GM18505 (cell line): ENCODE data around the gene RANBP1.

Experiments used
- ATAC-seq: cut with Tn5 transposase; IDR thresholded peaks from one replicate; pipeline ENCODE4 v1.9.1; 2021; ENCODE audit not compliant: unreplicated experiment
- POLR2A ChIP-seq: IDR thresholded peaks from 4 replicates; pipeline ENCODE4 v1.6.1; 2011; ENCODE audit warnings: borderline replicate concordance; ENCODE audit not compliant: insufficient read depth, insufficient read length; ENCODE audit errors: extremely low read depth

Gene RANBP1

DNA sequence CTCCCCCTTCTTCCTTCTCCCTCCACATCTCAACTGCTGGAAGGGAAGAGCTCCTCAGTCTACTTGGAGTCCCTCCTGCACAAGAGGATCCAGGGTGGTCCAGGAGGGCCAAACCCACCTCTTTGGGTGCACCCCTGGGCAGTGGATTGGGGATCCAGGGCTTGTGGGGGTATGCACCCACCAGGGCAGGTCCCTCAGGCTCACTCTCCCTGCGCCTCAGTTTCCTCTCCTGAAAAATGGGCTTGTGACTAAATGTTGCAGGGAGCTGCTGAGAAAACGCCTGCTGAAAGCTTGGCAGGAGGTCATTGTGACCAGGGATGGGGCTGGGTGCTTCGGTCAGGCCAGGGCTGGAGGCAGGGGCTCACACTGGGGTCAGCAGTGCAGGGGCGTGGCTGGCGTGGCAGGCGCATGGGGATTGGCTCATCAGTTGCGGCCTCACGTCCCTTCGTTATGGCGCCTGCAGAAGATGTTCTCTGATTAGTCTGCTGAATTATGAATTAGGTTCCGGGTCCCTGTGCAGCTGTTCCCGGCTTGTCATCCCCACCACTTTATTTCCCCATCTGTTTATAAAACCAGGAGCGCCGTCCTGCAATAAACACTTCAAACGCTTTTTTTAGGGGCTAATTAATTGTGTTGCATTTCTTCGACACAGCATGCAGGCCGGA, 60.6 kb downstream of the RANBP1 start:
- TF ChIP-seq POLR2A: no peak
- ATAC-seq: no peak
